ENCODE measurements around the gene RFTN1.
A peak's percentile ranks its signal among the peaks of the same experiment; 100 is the strongest.
"Not testable (repeated sequence)": the region's sequence is repeated elsewhere in the genome, so short reads cannot be mapped to it uniquely, and the experiment has no call there.

RFTN1 gene

DNA sequence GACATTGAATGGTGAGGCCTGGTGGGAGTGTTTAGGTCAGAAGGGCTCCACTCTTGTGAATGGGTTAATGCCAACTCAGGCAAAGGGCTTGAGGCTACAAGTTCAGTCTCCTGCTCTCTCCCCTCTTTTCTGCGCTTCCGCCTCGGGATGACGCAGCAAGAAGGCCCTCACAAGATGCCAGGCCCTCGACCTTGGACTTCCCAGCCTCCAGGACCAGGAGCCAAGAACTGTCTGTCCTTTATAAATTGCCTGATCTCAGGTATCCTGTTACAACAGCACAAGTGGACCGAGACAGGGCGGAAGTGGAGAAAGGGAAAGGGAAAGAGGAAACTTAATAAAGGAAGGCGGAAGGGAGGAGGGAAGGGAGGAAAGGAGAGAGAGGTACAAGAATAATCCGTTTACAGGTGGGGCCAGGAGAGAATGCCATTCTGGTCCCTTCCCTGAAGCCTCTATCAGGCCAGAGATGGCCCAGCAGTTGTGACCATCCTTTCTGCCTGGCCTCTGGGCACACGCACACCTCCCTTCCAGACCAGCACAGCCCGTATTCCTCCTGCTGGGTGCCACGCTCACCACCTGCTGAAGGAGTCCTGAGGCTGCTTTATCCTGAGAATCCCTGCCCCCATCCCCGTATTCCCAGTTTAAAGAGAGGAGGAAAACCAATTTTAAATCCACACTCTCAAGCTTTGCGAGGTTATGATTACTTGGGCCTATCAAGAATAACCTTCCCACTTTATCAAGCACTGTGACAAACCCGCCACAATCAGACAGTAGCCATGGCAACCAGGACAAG is 184.3 kb downstream of the RFTN1 start:
- DNase-seq (ENCODE audit: low read depth in 2 of 2), result no peak

DNA sequence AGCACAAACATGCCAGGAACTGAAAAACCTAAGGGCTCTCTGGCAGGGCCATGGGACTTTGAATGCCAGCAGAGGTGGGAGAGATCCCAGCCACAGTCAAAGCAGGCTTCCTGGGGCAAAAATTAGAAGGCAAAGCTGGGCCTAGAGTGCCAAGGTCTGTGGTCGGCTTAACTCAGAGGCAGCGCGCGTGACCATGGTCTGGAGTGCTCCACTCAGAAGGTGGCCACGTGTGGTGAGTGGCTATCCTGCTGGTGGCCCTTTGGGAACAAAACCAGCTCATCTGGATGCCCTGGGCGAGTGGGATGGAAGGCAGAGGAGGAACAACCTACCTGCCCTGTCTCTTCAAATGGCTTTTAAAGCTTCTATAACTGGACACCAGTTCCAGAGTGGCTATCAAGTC is 185.4 kb downstream of the RFTN1 start:
- DNase-seq (ENCODE audit: low read depth in 2 of 2), result no peak

DNA sequence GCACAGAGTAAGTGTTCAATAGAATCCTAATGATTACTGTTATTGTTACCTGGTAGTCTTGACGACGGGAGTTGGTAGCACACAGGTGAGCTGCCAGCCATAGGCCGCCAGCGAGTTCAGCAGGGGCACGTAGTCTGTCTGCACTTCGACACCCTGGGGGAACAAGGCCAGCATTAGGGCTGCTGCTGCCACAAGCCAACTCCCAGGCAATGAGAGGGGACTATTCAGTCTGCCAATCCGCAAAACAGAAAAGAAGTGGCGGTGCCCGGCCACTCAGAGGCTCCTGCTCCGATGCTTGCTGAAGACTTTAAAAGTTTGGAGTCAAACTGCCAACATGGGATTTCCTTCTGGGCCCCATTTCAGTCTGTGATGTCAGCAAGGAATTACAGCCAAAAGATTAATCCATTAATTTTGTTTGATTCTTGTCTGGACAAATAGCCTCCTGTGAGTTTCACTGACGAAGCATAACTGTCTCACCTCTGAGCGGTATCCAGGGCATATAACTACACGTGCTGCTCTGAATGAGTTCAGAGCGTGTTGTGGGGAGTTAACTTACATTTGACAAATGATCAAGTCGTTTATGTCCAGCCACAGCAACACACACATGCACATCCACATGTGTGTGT is 186.7 kb downstream of the RFTN1 start:
- DNase-seq (ENCODE audit: low read depth in 2 of 2), result no peak

DNA sequence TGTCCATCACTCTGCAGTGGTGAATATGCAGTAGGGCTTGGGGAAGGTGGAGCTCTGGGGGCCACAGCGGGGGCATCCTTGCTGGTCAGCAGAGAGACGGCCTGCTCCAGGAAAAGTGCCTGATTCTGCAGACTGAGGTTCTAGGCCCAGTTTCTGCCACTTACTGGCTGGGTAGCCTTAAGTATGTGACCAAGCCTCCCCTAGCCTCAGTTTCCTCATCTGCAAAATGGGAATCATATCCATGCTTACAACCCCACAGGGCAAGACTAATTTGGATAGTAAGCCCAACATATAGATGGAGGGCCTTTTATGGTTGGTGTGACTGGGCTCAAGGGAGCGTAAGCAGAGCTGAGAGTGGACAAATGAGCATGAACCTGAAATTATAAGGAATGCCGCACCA is 187.6 kb downstream of the RFTN1 start:
- no peak for DNase-seq (ENCODE audit: low read depth in 2 of 2)

DNA sequence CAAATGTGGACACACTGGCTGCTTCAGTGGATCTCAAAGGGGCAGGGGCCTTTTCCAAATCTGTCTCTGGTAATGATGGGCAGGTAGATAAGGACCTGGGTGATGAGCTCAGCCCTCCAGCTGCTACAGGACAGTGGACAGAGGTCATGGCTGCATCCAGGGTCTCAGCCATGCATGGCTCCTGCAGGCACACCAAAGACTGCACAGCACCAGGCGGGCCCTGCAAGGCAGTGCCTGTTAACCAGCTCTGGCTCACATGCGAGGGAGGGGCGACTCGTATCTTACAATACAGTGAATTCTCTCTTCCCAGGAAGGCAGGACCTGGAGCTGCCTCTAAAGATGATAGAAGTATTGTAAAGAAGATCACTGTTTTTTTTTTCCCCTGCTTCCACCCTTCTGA is 189.8 kb downstream of the RFTN1 start:
- no peak for DNase-seq (ENCODE audit: low read depth in 2 of 2)

DNA sequence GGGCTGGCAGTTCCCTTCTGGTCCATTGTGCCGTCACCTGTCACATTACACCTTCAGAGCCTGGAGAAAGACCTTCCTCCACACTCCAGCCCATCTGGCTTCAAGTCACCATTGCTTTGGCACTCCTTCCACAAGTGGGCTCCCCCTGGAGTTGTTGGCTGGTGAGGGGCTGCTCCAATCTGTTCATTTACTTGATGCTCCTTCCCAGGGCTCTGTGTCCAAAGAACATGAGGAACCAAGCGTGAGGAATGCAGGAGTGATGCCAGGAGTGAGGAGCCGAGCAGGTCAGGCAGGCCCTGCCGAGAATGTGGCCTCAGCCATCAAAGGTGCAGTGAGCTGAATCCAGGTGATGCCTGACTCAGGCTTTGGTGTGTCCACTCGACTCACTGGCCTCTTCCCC is 191.3 kb downstream of the RFTN1 start:
- no peak for DNase-seq (ENCODE audit: low read depth in 2 of 2)

DNA sequence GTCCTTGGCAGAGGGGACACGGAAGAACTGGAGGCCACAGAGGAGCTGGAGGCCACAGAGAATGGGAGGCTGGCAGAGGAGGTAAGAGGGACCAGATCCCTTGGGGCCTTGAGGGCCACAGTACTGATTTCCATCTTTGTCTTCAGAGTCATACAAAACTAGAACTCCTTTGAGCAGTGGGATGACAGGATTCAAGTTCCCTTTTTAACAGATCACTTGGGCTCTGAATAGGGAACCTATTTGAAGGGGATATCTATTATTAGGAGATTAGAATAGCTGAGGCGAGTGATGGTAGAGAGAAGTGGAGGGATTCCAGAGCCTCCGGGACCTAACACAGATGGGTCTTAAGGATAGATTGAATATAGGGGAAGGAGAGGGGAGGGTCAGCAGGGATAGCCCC is 192.8 kb downstream of the RFTN1 start:
- no peak for DNase-seq (ENCODE audit: low read depth in 2 of 2)

DNA sequence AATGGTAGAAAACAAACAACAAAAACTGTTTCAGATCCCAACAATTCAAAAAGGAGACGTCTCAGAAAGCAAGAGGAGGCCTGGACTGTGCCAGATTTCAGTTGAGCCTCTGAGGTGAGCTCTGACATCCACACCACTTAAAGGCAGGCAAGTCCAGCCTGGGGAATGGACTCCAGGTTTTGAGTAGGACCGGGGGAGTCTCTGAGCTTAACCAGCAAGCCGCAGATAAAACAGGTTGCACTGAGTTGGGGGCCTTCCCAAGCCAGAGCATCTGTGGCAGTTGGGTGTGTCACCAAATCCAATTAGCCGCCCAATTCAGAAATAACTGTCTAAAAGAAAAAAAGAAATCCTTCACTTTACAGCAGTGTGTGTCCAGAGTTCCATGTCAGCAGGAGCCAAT is 193.8 kb downstream of the RFTN1 start:
- no peak for DNase-seq (ENCODE audit: low read depth in 2 of 2)

DNA sequence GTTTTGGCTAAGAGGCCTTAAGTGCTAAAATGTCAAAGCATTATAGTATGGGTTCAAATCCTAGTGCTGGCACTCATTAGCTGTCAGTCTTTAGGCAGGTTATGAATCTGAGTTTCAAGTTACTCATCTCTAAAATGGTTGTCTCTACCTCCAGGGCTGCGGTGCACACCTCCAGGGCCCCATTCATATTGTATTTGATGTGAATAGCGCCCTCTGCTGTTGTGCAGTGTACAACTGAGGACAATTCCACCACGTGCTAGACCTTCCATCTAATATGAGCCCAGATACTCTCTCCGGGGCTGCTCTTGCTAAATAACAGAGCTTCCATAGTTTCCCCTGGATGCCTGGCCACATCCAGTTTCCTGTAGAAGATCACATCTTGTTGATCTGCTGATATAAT is 194.2 kb downstream of the RFTN1 start:
- DNase-seq (ENCODE audit: low read depth in 2 of 2), result peak; percentile 49 to 54

DNA sequence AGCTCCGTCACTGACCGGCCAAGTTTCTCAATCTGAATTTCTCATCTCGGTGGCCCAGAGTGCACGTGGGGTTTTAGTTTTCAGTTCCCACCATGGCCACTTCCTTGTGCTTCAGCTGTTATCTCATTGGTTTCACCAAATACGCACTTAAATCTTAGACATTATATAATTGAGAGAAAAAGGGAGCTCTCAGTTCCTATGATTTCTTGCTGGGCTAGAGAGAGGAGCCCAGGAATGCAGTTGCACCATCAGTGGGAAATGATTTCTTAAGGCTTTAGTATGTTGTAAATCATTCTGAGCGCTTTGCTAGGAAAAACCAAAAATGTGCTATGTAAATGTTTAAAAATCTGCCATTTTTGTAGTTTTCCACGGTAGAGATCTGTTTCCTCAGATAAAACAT is 195.3 kb downstream of the RFTN1 start:
- DNase-seq (ENCODE audit: low read depth in 2 of 2), result no peak

DNA sequence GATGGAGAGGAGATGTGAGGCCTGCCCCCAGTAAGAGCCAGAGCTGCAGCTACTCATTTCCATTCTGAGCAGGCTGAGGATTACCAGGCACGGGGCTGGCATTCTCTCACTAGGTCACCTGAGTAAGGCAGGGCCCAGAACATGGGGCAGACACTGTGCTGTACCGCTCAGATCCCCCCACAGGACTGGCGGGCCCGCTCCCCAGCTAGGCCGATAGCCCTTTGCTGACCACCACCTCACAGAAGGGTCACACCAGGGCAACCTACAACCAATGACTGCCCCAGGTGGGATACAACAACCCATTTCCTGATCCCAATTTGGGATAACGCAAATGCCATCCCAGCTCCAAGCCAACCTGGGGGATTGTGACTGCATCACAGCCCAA is 195.9 kb downstream of the RFTN1 start:
- DNase-seq (ENCODE audit: low read depth in 2 of 2), result no peak

DNA sequence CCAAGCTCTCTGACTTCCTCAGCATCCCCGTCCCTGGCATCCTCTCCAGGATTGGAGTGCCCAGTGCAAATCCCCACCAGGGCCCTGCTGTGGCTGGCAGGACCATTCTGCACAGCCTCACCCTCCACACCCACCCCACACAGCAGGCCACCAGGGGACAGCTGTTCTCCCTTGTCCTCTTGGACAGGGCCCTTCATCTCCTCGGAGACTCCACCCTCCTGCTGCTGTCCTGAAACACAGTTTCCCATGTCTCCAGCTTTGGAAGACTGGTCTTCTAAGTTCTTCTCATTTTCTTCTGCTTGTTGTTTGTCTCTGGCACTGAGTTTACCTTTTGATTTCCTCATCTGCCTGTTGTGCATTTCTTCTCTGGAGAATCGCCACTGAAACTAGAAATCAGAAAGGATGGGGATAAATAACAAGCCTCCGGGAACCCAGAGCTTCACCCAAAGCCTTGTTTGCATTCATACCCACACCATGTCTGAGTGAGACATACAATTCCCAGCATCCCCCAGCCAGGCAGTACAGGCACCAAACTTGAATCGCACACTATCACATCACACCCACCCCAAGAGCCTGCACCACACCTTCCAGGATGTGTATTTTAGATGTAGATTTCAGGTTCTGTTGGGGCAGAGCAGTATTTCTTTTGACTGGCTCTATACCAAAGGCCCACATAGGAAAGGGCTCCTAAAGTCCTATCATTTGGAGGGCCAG is 196.5 kb downstream of the RFTN1 start:
- DNase-seq (ENCODE audit: low read depth in 2 of 2), result no peak

DNA sequence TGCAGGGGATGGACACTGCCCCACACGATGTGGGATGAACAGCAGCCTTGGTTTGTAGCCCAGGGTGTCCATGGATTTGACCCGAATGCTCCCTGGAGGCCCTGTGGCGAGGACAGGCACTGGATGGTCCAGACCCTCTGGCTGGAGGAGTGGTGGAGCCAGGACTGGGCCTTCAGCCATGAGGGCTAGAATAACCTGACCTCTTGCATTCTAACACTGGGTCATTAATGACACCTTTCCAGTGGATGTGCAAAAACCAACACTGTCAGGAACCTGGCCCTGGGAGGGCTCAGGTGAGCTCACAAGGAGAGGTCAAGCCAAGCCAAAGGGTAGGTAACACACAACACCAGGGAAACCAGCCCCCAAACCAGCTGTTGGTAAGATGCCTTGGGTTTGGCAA is 197.1 kb downstream of the RFTN1 start:
- DNase-seq (ENCODE audit: low read depth in 2 of 2), result no peak

DNA sequence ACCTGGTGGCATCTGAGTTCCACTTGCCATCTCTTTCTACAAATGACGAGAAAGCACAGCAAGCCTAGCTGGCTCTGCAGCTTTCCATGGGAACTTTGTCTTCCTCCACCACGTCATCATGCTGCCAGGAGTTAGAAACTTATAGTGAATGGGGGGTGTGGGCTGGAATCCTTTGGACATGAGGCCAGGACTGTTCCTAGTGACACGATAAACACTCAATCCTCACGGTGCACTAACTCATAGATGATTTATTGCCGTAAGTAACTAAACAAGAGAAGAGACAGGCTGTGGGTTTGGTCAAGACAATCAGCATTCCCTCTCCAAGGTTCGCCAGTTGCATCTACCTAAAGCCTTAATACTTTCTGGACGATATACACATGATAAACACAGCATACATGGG is 197.9 kb downstream of the RFTN1 start:
- DNase-seq (ENCODE audit: low read depth in 2 of 2), result no peak

DNA sequence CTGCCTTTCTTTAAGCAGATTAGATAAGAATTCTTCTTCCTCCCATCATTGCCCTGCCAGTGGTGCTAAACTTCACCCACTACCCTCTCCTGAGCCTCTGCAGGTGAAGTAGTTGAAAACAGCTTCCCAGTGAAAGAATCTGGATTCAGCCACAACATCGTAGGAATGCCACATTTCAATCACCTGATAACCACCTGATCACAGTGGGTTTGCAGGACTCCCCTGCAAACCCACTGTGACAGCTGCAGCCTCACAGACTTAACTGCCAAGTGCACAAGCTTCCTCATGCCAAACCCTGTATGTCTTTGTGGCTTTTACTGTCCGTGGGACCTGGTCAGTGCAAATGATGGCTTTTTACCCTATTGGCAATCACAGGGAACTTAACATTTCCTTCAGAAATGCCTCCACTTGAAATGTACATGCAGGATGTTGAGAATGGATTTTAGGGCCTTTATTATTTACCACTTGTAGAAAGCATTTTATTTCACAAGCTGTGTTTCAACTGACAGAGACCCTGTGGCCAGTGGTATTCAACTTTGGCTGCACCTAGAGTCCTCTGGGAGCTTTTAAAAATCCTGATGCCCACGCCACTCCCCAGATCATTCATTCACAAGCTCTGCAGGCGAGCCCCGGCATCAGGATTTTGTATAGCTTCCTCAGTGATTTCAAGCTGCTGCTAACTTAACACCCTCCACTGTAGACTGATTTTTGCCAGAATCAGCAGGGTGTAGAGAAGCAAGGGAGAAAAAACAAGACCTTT is 199.4 kb downstream of the RFTN1 start:
- DNase-seq (ENCODE audit: low read depth in 2 of 2), result no peak

DNA sequence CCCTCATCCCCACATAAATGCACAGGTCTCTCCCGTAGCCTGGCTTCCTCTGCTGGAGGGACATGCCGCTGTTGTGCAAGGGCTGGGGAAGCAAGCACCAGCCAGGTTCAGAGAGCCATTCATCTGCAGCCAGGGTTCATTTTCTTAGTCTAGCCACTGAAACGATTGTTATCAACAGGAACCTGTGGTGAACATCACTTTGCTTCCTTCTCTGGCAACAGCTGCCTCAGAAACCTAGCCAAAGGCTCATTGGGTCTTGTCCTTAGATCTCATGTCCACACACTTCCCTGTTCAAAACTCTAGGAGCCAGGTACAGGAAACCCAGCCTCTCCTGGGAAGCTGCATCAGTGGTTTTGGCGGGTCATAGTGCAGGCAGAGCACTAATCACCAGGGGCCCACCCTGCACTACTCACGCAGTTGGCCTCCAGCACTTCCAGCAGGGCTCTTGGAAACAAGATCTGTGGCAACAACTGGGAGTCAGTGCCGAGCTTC is 201.5 kb downstream of the RFTN1 start:
- DNase-seq (ENCODE audit: low read depth in 2 of 2), result no peak

DNA sequence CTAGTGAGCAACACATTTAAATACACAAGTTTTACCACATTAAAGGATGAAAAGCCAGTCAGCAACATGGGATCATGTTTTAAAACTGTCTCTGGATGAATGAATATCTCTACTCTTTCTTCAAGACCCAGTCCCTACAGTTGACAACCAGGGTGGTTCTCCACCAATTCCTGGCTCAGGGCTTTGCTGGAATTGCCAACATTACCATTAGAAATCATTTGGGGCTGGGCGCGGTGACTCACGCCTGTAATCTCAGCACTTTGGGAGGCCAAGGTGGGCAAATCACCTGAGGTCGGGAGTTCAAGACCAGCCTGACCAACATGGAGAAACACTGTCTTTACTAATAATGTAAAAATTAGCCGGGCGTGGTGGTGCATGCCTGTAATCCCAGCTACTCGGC is 203.0 kb downstream of the RFTN1 start:
- not testable (repeated sequence) for DNase-seq (ENCODE audit: low read depth in 2 of 2)

DNA sequence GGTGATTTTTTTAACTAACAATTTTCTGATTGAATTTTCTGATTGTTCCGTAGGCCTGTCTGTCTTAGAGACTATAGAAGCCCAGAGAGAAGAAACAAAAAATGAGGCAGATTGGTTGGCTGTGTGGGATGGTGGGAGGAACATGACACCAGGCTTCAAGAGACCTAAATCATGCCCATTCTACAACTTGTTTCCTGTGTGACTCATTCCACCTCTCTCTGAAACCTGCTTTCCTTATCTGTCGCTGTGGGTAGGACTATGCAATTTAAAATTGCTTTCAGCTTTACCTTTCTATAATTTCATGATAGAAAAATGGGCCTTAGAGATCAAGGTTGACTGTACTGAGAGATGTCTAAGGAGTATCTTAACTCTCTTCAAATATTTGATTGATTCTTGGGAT is 203.9 kb downstream of the RFTN1 start:
- DNase-seq (ENCODE audit: low read depth in 2 of 2), result peak in 1 of 2 donors; percentile 11

DNA sequence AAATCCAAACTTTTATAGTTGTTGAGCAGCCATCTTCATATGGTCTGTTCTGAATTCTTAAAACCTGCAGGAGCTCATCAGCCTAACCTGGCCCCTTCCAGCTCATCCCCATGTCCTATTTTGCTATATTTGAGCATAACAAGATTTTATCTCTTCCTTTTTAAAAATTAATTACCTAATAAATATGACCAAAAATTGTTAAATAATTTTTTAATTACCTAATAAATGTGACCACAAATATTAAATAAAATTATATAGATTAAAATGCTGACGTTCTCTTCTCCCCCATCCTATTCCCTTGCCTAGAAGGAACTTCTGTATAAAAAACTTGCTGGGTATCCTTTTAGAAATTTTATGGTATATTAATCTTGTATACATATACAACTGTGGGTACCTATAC is 204.8 kb downstream of the RFTN1 start:
- DNase-seq (ENCODE audit: low read depth in 2 of 2), result no peak

DNA sequence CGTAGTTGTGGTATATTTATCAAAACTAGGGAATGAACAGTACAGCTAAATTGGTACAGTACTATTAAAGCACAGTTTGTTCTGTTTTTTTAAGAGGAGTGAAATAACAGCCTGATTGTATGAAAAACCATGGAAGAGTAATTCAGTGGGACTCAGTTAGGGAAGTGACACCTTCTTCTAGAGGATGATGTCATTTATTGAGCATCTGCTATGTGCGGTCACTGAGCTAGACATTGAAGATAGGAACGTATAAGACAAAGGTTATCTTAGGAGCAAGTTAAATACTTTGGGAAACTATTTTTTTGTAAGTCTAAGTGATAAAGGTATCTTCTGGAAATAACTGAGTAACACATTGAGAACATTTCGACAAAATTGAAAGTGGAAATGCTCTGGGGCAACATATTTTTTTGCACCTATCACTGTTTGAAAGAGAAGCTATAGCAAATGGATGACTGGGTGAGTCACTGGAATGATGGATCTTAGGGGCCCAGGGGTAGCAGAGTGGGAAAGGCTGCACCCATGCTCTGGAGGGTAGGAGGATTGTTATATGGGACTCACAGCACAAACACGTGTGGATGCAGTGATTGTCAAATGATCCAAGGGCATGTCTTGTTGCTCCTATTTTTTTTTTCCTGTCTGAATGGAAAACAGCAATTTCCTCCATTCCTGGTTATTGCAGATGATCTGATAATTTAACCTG is 205.5 kb downstream of the RFTN1 start:
- no peak for DNase-seq (ENCODE audit: low read depth in 2 of 2)

DNA sequence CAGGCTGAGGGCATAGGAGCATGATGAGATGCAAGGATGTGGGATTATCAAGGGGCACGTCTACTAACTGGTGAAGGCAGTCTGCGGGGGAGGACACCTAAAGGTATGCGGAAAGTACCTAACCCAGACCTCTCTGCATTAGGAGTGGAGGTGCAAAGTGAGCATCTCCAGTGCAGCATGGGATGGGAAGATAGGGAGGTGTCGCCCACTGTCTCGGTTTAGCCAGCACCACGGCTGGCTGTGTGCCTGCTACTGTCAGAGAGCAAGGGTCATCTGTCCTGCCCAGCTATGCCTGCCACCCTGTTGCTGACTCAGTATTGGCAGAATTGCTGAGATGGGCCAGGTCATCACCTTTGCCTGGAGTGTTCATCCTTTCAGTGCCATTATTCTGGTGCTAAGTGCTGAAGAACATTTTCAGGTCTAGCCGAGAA is 208.4 kb downstream of the RFTN1 start:
- DNase-seq (ENCODE audit: low read depth in 2 of 2), result no peak

All from stimulated activated CD8-positive, alpha-beta memory T cell treated with anti-CD3 and anti-CD28 coated beads, Interleukin-7, amount 100 ng/mL, for 1 hour (primary cell).